Measurements from ENCODE around the gene CDC42SE2.

DNA sequence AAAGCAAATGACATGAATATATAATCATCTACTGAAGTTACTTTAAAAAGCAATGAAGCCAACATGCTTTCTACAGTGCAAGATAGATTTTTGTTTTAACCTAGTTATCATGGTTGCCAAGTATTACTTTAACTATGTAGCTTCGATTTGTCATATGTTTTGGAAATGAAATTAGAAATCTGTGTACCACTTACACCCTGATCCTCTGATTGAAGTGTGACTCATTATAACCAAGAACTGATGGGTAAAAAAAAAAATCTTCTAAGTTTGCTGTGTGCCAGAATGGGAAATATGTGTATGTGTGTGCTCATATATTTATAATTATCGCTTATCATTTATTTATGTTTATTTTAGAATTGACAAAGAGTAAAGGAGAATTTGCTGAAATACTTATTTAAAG, 9.1 kb upstream of the CDC42SE2 start:
- TF ChIP-seq, protein P1, sequence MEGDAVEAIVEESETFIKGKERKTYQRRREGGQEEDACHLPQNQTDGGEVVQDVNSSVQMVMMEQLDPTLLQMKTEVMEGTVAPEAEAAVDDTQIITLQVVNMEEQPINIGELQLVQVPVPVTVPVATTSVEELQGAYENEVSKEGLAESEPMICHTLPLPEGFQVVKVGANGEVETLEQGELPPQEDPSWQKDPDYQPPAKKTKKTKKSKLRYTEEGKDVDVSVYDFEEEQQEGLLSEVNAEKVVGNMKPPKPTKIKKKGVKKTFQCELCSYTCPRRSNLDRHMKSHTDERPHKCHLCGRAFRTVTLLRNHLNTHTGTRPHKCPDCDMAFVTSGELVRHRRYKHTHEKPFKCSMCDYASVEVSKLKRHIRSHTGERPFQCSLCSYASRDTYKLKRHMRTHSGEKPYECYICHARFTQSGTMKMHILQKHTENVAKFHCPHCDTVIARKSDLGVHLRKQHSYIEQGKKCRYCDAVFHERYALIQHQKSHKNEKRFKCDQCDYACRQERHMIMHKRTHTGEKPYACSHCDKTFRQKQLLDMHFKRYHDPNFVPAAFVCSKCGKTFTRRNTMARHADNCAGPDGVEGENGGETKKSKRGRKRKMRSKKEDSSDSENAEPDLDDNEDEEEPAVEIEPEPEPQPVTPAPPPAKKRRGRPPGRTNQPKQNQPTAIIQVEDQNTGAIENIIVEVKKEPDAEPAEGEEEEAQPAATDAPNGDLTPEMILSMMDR (IDR thresholded peaks at IDR 0.05; ENCODE audit: insufficient read depth, low read length, poor library complexity, severe bottlenecking) = no peak
- no peak for TF ChIP-seq EZH2phosphoT487 (conservative IDR thresholded peaks at IDR 0.05; ENCODE audit: low read length)
